GM19351 (cell line): ENCODE measurements around the gene MYO3B.
A peak's percentile ranks its signal among the peaks of the same experiment; 100 is the strongest.

Experiments
- ATAC-seq: cut with Tn5 transposase; IDR thresholded peaks from one replicate; pipeline ENCODE4 v1.9.1; 2021; ENCODE audit warnings: mild to moderate bottlenecking, moderate library complexity; ENCODE audit not compliant: unreplicated experiment

Gene MYO3B

GRCh38 chr2:170177950-170178781 lies at the start of gene MYO3B:
Gene MYO3B (plus strand): TSS chr2:170178147. CDS start chr2:170178288, 141 bp downstream.
- peak; percentile 49 for ATAC-seq

DNA sequence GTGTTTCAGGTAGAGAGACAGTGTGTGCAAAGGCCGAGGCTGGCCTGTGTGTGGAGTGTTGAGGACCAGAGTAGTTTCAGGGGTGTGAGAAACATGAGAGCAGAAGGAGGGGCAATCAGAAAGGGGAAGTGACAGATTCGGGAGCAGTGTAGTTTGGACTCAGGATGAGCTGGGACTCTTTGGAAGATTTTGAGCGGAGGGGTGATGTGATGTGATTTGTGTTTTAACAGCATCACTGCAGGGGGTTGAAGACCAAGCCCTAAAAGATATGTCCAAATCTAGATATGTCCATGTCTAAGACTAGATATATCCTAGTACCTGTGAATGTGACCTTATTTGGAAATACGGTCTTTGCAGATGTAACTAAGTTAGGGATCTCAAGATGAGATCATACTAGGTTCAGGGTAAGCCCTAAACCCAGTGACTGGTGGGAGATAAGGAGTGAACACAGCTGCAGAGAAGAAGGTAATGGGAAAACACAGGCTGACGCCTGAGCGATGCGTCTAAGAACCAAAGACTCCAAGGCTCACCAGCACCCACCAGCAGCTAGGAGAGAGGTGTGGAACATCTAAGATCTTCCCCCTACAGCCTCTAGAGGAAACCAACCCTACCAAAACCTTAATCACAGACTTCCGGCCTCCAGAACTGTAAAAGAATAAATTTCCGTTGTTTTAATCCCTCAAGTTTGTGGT lies 38.5 kb upstream of the MYO3B start:
- ATAC-seq: peak; percentile 61

DNA sequence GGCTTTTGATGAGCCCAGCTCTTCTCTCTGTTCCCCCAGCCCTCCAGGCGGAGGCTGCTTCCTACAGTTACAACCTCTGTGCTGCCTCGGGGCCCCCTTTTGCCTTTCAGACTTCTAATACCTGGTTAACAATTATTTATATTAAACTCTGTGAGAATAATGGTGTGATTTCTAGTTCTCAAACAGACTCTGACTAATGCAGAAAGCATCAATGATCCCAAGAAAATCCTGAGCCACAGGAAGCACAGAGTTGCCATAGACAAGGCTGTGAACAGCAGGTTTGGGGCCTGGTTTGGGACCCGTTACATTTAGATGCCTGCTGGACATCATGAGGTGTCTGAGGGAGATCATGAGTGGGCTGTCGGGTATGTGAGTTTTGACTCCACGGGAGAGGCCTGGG lies 37.4 kb upstream of the MYO3B start:
- ATAC-seq: no peak

- peak; percentile 64 for ATAC-seq
Measured at GRCh38 chr2:170141865-170142264, 36.1 kb upstream of the MYO3B start.

- no peak for ATAC-seq
Measured at GRCh38 chr2:170142502-170142901, 35.4 kb upstream of the MYO3B start.

DNA sequence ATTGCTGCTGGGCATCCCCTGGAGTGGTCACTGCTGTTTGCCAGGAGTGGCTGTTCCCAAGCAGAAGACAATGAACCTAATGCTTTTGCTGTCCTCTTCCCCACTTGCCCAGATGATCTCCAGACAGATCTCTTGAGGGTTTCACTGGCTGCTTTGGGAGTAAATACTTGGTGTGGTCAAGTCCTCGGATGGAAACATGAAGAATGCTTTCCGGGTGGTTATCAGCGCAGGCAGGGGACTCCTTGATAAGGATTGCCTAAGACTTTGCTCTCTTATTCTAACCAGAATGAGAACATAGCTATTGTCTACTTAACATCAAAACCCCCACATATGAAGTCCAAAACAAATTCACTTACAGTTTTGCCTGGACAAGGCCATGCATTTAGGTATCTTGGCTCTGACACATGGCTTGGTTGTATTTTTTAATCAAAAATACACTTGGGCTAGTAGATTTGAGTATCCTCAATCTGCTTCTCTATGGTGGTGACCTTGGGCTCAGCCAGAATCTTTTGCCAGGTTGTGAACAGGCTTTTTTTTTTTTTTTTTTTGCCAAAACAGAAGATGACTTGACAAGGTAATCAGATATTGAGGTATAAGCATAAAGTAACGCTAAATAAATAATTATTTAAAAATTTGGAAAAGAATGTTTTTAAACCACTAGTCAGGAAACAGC lies 34.8 kb upstream of the MYO3B start:
- ATAC-seq: no peak

DNA sequence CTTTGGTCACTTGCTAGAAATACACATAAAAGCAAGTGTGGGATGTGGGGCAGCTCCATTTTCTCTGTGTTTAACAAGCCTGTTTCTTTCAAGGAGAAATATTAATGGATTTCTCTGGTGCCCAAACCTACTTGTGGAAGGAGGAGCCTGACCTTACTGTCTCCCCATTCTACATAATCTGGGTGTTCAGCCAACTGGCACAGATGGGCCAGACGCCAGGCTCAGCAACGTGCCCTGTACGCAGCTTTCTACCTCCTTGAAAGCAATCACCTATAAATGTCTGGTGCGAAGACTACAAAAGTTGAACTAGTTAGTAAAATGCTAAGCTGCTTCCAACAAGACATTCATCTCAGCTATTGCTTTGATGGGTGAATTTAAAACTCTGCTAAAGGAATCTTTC lies 33.2 kb upstream of the MYO3B start:
- no peak for ATAC-seq

GRCh38 chr2:170145191-170145590 lies 32.8 kb upstream of the MYO3B start:
- no peak for ATAC-seq

GRCh38 chr2:170145675-170146432 lies 32.1 kb upstream of the MYO3B start:
- ATAC-seq: no peak

GRCh38 chr2:170146784-170147183 lies 31.2 kb upstream of the MYO3B start:
- no peak for ATAC-seq

- ATAC-seq: no peak
Measured at GRCh38 chr2:170147576-170147975, 30.4 kb upstream of the MYO3B start.

DNA sequence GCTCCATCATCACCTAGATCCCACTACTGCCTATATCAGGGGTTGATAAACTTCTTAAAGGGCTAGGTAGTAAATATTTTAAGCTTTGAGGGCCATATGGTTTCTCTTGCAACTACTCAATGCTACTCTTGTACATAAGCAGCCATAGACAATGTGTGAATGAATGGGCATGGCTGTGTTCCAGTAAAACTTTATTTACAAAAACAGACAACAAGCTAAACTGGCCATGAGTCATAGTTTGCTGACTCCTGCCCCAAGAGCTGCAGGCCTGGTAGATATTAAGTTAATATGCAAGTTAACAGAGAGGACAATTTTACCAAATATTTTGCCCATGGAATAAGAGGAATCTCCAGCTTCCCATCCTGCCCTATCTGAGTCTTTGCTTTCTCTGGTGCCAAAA lies 29.8 kb upstream of the MYO3B start:
- no peak for ATAC-seq

DNA sequence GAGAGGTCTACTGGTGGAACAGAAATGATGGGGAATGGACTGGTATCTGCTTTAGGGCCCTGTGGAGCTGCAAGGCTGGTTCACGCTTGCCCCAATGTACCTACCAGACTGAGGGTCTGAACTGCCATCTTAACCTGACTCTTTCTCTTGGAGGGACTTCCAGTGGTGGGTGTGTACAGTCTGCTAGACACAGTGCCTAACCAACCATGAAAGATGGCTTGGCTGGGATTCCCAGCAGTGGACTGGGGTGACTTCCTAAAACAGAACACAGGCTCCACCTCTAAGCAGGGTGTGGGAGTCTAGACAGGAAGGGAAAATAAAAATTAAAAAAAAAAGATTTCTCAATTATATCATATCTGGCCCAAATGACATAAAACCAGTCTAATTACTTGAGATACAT lies 25.5 kb upstream of the MYO3B start:
- ATAC-seq: no peak

DNA sequence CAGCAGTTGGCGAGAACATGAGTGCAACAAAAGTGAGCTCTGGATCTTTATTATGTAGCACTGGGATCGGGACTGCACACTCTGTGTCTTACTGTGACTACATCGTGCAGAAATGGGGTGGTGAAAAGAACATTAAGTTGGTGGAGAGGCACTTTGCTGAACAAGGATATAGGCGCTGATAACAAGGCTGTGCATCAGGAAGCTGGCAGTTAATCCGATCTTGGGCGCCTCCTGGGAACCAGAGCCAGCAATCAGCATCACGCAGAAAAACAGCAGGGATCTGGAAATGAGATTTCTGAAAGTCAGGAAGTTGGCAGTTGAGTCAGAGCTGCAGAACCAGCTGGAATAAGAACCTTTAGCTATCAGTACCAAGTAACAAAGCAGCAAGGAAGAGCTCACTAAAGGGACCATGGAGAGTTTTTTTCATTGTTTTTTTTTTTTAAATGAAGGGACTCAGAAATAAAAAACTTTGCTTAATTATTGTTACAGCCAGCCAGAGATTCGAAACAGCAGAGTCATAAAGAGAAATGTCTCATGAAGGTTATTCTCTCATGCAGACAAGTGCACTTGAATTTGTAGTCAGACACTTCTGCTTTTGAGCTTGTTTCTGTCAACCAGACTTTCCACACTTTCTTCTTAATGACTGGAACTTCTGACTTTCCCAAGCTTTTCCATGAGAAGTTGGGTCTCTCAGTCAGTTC lies 22.8 kb upstream of the MYO3B start:
- peak; percentile 70 for ATAC-seq

GRCh38 chr2:170155723-170156253 lies 22.2 kb upstream of the MYO3B start:
- ATAC-seq: no peak

DNA sequence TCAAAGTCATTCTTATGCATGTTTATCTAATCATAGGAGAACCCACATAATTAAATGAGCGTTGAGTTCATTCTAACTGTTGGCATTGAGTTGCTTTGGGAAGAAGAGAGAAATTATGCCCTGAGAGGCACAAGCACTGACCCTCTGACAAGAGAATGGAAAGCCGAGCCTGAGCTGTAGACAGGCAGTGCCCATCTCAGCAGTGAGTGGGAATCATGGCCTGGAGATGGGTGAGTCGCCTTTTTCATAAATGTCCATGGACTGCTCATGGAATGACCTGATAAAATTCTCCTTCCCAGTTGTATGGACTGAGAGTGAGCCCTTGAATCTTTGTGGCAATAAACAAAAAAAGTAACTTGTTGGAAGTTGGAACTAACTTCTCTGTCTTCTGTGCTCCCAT lies 21.4 kb upstream of the MYO3B start:
- ATAC-seq: no peak

- no peak for ATAC-seq
Measured at GRCh38 chr2:170157025-170157684, 20.8 kb upstream of the MYO3B start.

DNA sequence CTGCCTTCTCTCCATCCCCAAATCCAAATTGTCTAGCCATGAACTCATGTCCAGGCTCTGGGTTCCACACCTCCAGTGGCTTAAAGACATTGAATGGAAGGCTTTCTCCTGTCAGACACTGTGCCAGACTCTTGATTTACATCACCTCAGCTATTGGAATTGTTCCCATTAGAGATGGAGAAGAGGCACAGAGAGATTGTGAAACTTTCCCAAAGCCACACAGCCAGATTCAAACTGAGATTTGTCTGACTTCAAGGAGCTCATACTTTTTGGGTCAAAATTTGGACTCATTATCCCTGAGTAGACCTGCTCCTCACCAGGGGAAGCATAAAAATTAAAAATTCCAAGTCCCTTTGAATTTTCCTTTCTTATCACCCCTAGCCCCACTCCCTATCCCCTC lies 18.9 kb upstream of the MYO3B start:
- no peak for ATAC-seq

DNA sequence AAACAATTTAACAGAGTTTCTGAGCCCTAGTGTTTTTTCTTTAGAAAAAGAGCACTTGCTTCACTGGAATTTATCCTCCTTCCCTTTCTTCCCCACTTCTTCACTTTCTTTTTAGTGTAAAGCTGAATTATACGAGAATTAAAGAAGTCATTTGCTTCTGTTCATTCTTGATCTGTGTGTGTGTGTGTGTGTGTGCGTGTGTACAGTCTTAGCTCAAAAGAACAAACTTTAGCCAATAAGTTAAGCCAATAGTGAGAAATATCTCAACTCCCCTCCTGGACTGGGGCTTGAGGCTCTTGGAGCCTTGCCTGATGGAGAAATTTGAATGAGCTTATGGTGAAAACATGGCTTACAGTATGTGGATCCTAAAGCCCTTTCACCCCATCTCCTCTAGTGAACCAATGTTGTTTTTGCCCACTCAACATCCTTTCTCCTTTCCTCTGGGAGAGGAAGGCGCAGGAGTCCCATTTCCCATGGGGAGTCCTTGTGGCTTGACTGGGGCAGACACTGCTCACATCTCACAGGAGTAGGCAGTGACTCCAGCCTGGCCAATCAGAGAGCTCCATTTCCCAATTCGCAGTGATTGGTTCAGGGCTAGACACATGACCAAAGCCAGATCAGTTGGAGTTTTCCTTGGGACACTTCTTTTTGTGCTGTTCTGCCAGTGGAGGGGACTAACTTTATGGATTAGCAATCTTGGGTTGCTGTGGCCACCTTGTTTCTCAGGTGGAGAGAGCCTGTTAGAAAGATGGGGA lies 16.3 kb upstream of the MYO3B start:
- no peak for ATAC-seq
